MM.1S (cell line): ENCODE results near the gene PDE1A.

Source experiments
- CTCF ChIP-seq: fragments of 300-600 bp; sonication (generic); IDR thresholded peaks from 2 replicates; pipeline ENCODE4 v1.5.1; 2016; ENCODE audit warnings: antibody characterized with exemption, low read length, mixed read lengths
- EZH2 ChIP-seq: fragments of 300-600 bp; sonication (generic); optimal IDR thresholded peaks from 2 replicates; pipeline ENCODE3; 2017; ENCODE audit warnings: low read depth, mild to moderate bottlenecking, antibody characterized with exemption, low read length, mixed read lengths
- EZH2phosphoT487 ChIP-seq: fragments of 300-600 bp; sonication (generic); IDR thresholded peaks from 2 replicates; pipeline ENCODE4 v1.6.1; 2018; ENCODE audit warnings: antibody characterized with exemption, low read length

DNA sequence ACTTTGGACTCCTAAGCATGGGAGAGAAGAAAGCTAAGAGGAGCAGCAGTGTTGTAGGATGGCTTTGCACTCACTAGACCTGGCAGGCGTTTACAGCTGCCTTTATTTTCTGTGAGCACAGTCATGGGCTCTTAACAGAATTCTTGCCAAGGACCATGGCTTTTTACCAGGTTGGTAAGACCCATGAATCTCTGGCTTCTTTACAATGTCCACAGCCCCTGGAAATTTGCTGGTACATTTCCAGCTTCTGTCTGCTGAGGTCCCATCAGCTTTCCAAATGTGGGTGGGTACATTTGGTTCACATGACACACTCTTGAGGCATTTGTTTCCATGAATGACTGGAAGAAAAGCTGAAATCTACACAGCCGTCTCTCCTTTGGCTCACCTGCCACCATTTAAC is 278.5 kb downstream of the PDE1A start:
- no peak for TF ChIP-seq EZH2phosphoT487
- TF ChIP-seq CTCF: no peak
- no peak for TF ChIP-seq EZH2
